GM12874 (cell line): Measurements from ENCODE around the gene ZDHHC24.

Experiments
- TF ChIP-seq, protein P1 (sequence below): IDR thresholded peaks from 2 replicates; pipeline ENCODE4 v1.5.1; 2011; ENCODE audit warnings: low read depth, mild to moderate bottlenecking, control low read depth, low read length, moderate library complexity; ENCODE audit not compliant: insufficient read depth

ZDHHC24 gene

GRCh38 chr11:66569076-66569475 is 23.2 kb upstream of the ZDHHC24 start:
- TF ChIP-seq, protein P1, sequence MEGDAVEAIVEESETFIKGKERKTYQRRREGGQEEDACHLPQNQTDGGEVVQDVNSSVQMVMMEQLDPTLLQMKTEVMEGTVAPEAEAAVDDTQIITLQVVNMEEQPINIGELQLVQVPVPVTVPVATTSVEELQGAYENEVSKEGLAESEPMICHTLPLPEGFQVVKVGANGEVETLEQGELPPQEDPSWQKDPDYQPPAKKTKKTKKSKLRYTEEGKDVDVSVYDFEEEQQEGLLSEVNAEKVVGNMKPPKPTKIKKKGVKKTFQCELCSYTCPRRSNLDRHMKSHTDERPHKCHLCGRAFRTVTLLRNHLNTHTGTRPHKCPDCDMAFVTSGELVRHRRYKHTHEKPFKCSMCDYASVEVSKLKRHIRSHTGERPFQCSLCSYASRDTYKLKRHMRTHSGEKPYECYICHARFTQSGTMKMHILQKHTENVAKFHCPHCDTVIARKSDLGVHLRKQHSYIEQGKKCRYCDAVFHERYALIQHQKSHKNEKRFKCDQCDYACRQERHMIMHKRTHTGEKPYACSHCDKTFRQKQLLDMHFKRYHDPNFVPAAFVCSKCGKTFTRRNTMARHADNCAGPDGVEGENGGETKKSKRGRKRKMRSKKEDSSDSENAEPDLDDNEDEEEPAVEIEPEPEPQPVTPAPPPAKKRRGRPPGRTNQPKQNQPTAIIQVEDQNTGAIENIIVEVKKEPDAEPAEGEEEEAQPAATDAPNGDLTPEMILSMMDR: no peak

- TF ChIP-seq, protein P1: no peak
These were observed 22.5 kb upstream of the ZDHHC24 start, which contains the start of gene CTSF for GRCh38 chr11:66568124-66568916. CTSF (minus strand) TSS chr11:66568606; CDS start chr11:66568486, 120 bp downstream.

DNA sequence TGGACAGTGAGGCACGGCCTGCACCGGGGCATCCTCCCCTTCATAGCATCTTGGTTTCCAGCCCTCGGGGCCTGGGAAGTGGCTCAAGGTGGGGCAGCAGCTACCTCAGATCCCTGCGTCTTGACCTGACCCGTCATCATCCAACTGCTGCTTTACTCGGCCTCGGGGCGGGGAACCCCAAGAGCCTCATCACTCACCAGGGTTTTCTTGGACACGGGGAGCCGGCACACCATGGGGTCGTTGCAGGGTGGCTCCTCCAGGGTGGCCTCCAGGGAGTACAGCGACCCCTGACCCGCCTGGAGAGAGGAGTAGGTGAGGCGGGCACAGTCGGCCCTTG is 21.9 kb upstream of the ZDHHC24 start:
- TF ChIP-seq, protein P1: no peak

- TF ChIP-seq, protein P1: no peak
These were observed 20.4 kb upstream of the ZDHHC24 start for GRCh38 chr11:66566221-66566620.

- TF ChIP-seq, protein P1: no peak
These were observed 19.1 kb upstream of the ZDHHC24 start for GRCh38 chr11:66564984-66565383.

- TF ChIP-seq, protein P1: no peak
These were observed 18.7 kb upstream of the ZDHHC24 start for GRCh38 chr11:66564538-66564937.

DNA sequence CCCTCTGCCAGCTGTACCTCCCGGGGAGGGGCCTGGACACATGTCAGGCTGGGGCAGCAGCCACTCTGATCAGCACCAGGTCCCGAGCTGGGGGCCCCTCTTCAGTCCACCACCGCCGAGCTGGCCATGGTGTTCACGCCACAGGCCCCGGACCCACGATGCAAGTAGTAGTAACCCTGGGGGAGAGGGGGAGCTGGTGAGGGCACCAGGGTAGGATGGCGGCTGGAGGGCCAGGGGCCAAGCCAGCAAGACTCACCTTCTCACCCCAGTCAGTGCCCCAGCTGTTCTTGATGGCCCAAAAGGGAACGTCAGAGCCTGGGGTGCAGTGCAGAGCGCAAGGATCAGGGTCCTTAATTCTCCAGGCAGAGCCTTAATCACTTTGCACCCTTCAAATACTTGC is 18.0 kb upstream of the ZDHHC24 start:
- TF ChIP-seq, protein P1: no peak
